H1 (cell line): ENCODE data around the gene TRAPPC11. TPM values are rescaled to one million over a fixed set of nuclear protein-coding genes. Genes with fewer than 3 reads are reported as not detected.

ENCODE experiments used
- CTCF ChIA-PET: fragments of 300-600 bp; sonication (Branson Sonifier 250); formaldehyde crosslinking; loops from one replicate; lab custom pipeline; 2021; ENCODE audit not compliant: partially characterized antibody; lab: Charles Lee
- POLR2A ChIA-PET: fragments of 300-600 bp; sonication (Branson Sonifier 250); formaldehyde crosslinking; loops from one replicate; lab custom pipeline; 2021; ENCODE audit warnings: inconsistent platforms; ENCODE audit not compliant: partially characterized antibody; lab: Charles Lee
- DNase-seq, 2 experiments: peaks; one replicate each; pipeline versions ENCODE4 v3.0.0 to v3.0.0-alpha.2; 2010 to 2022; ENCODE audit warnings: low spot score in 2 of 2, low read depth in 1 of 2, mixed read lengths in 1 of 2
- FAIRE-seq: peaks from 2 replicates; lab custom pipeline; 2011; peaks lifted over from hg19 to GRCh38; lab: Jason Lieb, UNC
- H2AFZ ChIP-seq: 2 replicates; pipeline ENCODE4 v1.8.1; 2012; ENCODE audit warnings: low read length, inconsistent platforms
- H2AK5ac ChIP-seq: 2 replicates; pipeline ENCODE4 v1.6.1; 2013; ENCODE audit warnings: low read depth, low read length
- H2BK120ac ChIP-seq: replicated peaks from 2 replicates; pipeline ENCODE3; 2013; ENCODE audit warnings: low read depth, low read length, inconsistent platforms
- H2BK12ac ChIP-seq: 2 replicates; pipeline ENCODE4 v1.6.1; 2013; ENCODE audit warnings: low read depth, low read length
- H2BK15ac ChIP-seq: 2 replicates; pipeline ENCODE4 v1.6.1; 2013; ENCODE audit warnings: low read length
- H2BK20ac ChIP-seq: 2 replicates; pipeline ENCODE4 v1.6.1; 2013; ENCODE audit warnings: low read length
- H2BK5ac ChIP-seq: 2 replicates; pipeline ENCODE4 v1.6.1; 2013; ENCODE audit warnings: low read depth, low read length
- H3K14ac ChIP-seq: 2 replicates; pipeline ENCODE4 v1.6.1; 2013; ENCODE audit warnings: inconsistent platforms; ENCODE audit not compliant: insufficient read length
- H3K18ac ChIP-seq: 2 replicates; pipeline ENCODE4 v1.6.1; 2013; ENCODE audit warnings: low read length; ENCODE audit errors: extremely low read depth
- H3K23ac ChIP-seq: 2 replicates; pipeline ENCODE4 v1.6.1; 2013; ENCODE audit warnings: inconsistent platforms; ENCODE audit not compliant: insufficient read length
- H3K23me2 ChIP-seq: 2 replicates; pipeline ENCODE4 v1.6.1; 2013; ENCODE audit warnings: low read depth, low read length
- H3K27ac ChIP-seq: 2 replicates; pipeline ENCODE4 v1.6.1; 2011; ENCODE audit warnings: low read depth, low read length, inconsistent platforms
- H3K27me3 ChIP-seq, 4 experiments: replicated peaks in 1 of 4; 1 replicate in 1 of 4; 2 replicates in 3 of 4; pipeline versions ENCODE4 v1.6.1 to v1.8.1; 2011 to 2013; ENCODE audit warnings: low read length in 3 of 4, mild to moderate bottlenecking in 3 of 4, inconsistent platforms in 2 of 4, mixed read lengths in 2 of 4, moderate library complexity in 1 of 4; ENCODE audit not compliant: control insufficient read depth in 3 of 4, insufficient read depth in 3 of 4; ENCODE audit errors: extremely low read depth in 1 of 4
- H3K36me3 ChIP-seq, 4 experiments: 2 replicates each; pipeline versions ENCODE4 v1.6.1 to v1.8.1; 2011 to 2013; ENCODE audit warnings: mild to moderate bottlenecking in 4 of 4, low read length in 3 of 4, moderate library complexity in 2 of 4, control low read depth in 1 of 4, inconsistent platforms in 1 of 4; ENCODE audit not compliant: insufficient read depth in 4 of 4, control insufficient read depth in 2 of 4
- H3K4ac ChIP-seq: replicated peaks from 2 replicates; pipeline ENCODE3; 2013; ENCODE audit warnings: low read length, low read depth, mixed read lengths, inconsistent platforms; ENCODE audit not compliant: insufficient read length
- H3K4me1 ChIP-seq, 4 experiments: replicated peaks in 1 of 4; 1 replicate in 1 of 4; 2 replicates in 3 of 4; pipeline versions ENCODE4 v1.6.1 to v1.8.1; 2011 to 2013; ENCODE audit warnings: low read length in 3 of 4, inconsistent platforms in 2 of 4, mixed read lengths in 1 of 4; ENCODE audit not compliant: insufficient read depth in 4 of 4, control insufficient read depth in 3 of 4
- H3K4me2 ChIP-seq, 2 experiments: 2 replicates each; pipeline versions ENCODE4 v1.6.1 to v1.8.1; 2011 to 2013; ENCODE audit warnings: low read depth in 2 of 2, low read length in 2 of 2, control low read depth in 1 of 2, inconsistent platforms in 1 of 2, mild to moderate bottlenecking in 1 of 2; ENCODE audit not compliant: insufficient read depth in 1 of 2
- H3K4me3 ChIP-seq, 4 experiments: fragments of 200-600, 300-600 bp in 1 of 4; sonication (generic), shearing (Covaris generic), sonication (Bioruptor Twin) in 1 of 4; 2 replicates each; pipeline versions ENCODE4 v1.5.1 to v1.8.1; 2011 to 2016; ENCODE audit warnings: low read length in 4 of 4, low read depth in 3 of 4, control low read depth in 2 of 4, inconsistent platforms in 2 of 4, mild to moderate bottlenecking in 2 of 4, mixed read lengths in 1 of 4, moderate library complexity in 1 of 4; ENCODE audit not compliant: insufficient read depth in 2 of 4; ENCODE audit errors: extremely low read depth in 1 of 4
- H3K56ac ChIP-seq: replicated peaks from 2 replicates; pipeline ENCODE3; 2013; ENCODE audit warnings: low read depth, mild to moderate bottlenecking, mixed read lengths, low read length, inconsistent platforms; ENCODE audit not compliant: insufficient read length
- H3K79me1 ChIP-seq: 2 replicates; pipeline ENCODE4 v1.6.1; 2013; ENCODE audit warnings: low read depth, low read length, control low read depth
- H3K79me2 ChIP-seq, 2 experiments: 2 replicates each; pipeline versions ENCODE4 v1.6.1 to v1.8.1; 2012 to 2013; ENCODE audit warnings: low read length in 2 of 2, mild to moderate bottlenecking in 2 of 2, inconsistent platforms in 1 of 2; ENCODE audit not compliant: insufficient read depth in 2 of 2, control insufficient read depth in 1 of 2
- H3K9ac ChIP-seq, 4 experiments: replicated peaks in 1 of 4; 1 replicate in 1 of 4; 2 replicates in 3 of 4; pipeline versions ENCODE4 v1.6.1 to v1.8.1; 2011 to 2013; ENCODE audit warnings: low read depth in 3 of 4, low read length in 3 of 4, control low read depth in 2 of 4, mild to moderate bottlenecking in 2 of 4, moderate library complexity in 2 of 4, inconsistent platforms in 1 of 4; ENCODE audit errors: extremely low read depth in 1 of 4
- H3K9me3 ChIP-seq, 2 experiments: 2 replicates each; pipeline versions ENCODE4 v1.6.1 to v1.8.1; 2012 to 2013; ENCODE audit warnings: mild to moderate bottlenecking in 2 of 2, moderate library complexity in 2 of 2, control low read depth in 1 of 2, inconsistent platforms in 1 of 2, low read depth in 1 of 2, low read length in 1 of 2, mixed read lengths in 1 of 2; ENCODE audit not compliant: insufficient read depth in 2 of 2
- H4K20me1 ChIP-seq, 2 experiments: replicated peaks in 1 of 2; 2 replicates each; pipeline versions ENCODE3 to v1.8.1; 2011 to 2013; ENCODE audit warnings: inconsistent platforms in 2 of 2, low read length in 2 of 2, mild to moderate bottlenecking in 1 of 2; ENCODE audit not compliant: insufficient read depth in 2 of 2, control insufficient read depth in 1 of 2
- H4K5ac ChIP-seq: 2 replicates; pipeline ENCODE4 v1.6.1; 2013; ENCODE audit warnings: low read length, low read depth, mixed read lengths, inconsistent platforms; ENCODE audit not compliant: insufficient read length
- H4K8ac ChIP-seq: 2 replicates; pipeline ENCODE4 v1.8.0; 2013; ENCODE audit warnings: mild to moderate bottlenecking, moderate library complexity, low read length, inconsistent platforms; ENCODE audit not compliant: insufficient read depth; ENCODE audit errors: extremely low read depth
- H4K91ac ChIP-seq: replicated peaks from 2 replicates; pipeline ENCODE3; 2013; ENCODE audit warnings: low read length, mixed read lengths, inconsistent platforms; ENCODE audit not compliant: insufficient read length
- BACH1 ChIP-seq: IDR thresholded peaks from 2 replicates; pipeline ENCODE4 v1.6.1; 2012; ENCODE audit warnings: low read length, improper control_type of control experiment
- EP300 ChIP-seq, 2 experiments: IDR thresholded peaks; 1 replicate in 1 of 2; 2 replicates in 1 of 2; pipeline ENCODE4 v1.6.1; 2011 to 2012; ENCODE audit warnings: low read depth in 2 of 2, low read length in 2 of 2, mild to moderate bottlenecking in 2 of 2, borderline replicate concordance in 1 of 2, inconsistent platforms in 1 of 2, moderate library complexity in 1 of 2
- KDM4A ChIP-seq: IDR thresholded peaks from one replicate; pipeline ENCODE4 v1.7.1; 2012; ENCODE audit warnings: low read depth, mild to moderate bottlenecking, moderate library complexity, low read length, inconsistent platforms; ENCODE audit not compliant: severe bottlenecking
- POLR2A ChIP-seq, 2 experiments: IDR thresholded peaks; 1 replicate in 1 of 2; 2 replicates in 1 of 2; pipeline ENCODE4 v1.6.1; 2011; ENCODE audit warnings: low read depth in 2 of 2, low read length in 2 of 2, mild to moderate bottlenecking in 2 of 2; ENCODE audit errors: control extremely low read depth in 1 of 2
- RNF2 ChIP-seq: fragments of 200-900, 300-1000 bp; sonication (generic); IDR thresholded peaks from 2 replicates; pipeline ENCODE4 v1.7.1; 2016; ENCODE audit warnings: borderline replicate concordance, low read depth, mild to moderate bottlenecking, antibody characterized with exemption, low read length; ENCODE audit not compliant: poor library complexity, severe bottlenecking; ENCODE audit errors: missing control alignments
- SIRT6 ChIP-seq: IDR thresholded peaks from one replicate; pipeline ENCODE4 v1.7.1; 2012; ENCODE audit warnings: low read length, inconsistent platforms
- SIX5 ChIP-seq: IDR thresholded peaks from 2 replicates; pipeline ENCODE4 v1.6.1; 2011; ENCODE audit warnings: mild to moderate bottlenecking, low read depth, low read length
- SP4 ChIP-seq: IDR thresholded peaks from 2 replicates; pipeline ENCODE4 v1.6.1; 2012; ENCODE audit warnings: low read length, inconsistent platforms
- SUZ12 ChIP-seq: fragments of 200-600 bp; sonication (generic); IDR thresholded peaks from 2 replicates; pipeline ENCODE4 v1.6.1; 2012; ENCODE audit warnings: mild to moderate bottlenecking, inconsistent platforms, low read length, moderate library complexity, mixed read lengths
- YY1 ChIP-seq: IDR thresholded peaks from 2 replicates; pipeline ENCODE4 v1.6.1; 2011; ENCODE audit warnings: low read depth, mild to moderate bottlenecking, low read length
- ZNF274 ChIP-seq: IDR thresholded peaks from 2 replicates; pipeline ENCODE4 v1.7.0; 2012; ENCODE audit warnings: low read length, borderline replicate concordance; ENCODE audit errors: extremely low read depth
- polyA plus RNA-seq, 7 experiments: library from polyadenylated mRNA; depleted of rRNA in 3 of 7; stranded (reverse) in 5 of 7; unstranded in 2 of 7; fragments of >200 nt in 5 of 7; fragments of 200-250 nt in 2 of 7; gene quantifications; 1 replicate in 5 of 7; 2 replicates in 1 of 7; 4 replicates in 1 of 7; pipeline versions ENCODE4 v1.2.1 to v1.2.3, GENCODE V29; 2011 to 2013; ENCODE audit warnings: missing spikeins in 2 of 7, mixed read lengths in 2 of 7
- total RNA-seq: library from RNA; stranded (reverse); fragmentation: NEBNext Ultra II Directional; extraction: Animal tissue kit (Norgen Biotek cat#: 25700); gene quantifications from 2 replicates; pipeline ENCODE4 v1.2.1, GENCODE V29; 2021
- TF ChIP-seq, protein P1 (sequence below): IDR thresholded peaks from 2 replicates; pipeline ENCODE4 v1.6.1; 2012; ENCODE audit warnings: low read length, inconsistent platforms

Gene TRAPPC11
- total and polyA plus RNA-seq, 2 of the 8 experiments (the other 6 are each of a cell fraction or from before 2014, with no cell fraction given) = 19.2 to 25.9 TPM

DNA sequence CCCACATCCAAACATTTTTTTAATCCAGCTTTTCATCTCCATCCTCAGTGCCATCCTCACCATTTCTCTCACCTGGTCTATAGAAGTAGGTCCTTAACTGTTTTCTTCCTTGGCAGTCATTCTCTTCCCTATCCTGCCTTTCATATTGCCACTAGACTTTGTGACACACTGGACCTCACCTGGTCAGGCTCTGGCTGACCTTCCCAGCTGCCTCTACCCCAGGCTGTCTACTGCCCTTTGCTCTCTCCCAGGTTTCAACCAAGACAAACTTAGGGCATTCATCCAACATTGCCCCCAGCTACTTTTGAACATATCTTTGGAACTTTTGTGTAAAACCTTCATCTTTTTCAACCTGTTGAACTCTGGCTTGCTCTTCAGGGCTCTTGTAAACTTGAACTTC lies 39.8 kb downstream of the TRAPPC11 start:
- no peak overlapping the region for H2AFZ ChIP-seq
- no peaks in the 10 kb centered on the region for H3K23me2 ChIP-seq
- H4K8ac ChIP-seq = no peak overlapping the region
- H3K23ac ChIP-seq = no peak overlapping the region
- no peaks in the 10 kb centered on the region; the same call in 1 of the 2 replicates for H3K79me1 ChIP-seq
- H3K4ac ChIP-seq = no peak overlapping the region
- H3K36me3 ChIP-seq = peaks cover 2 to 80% (median 26%) of the 10 kb centered on the region in 4 experiments; a peak in 6 of 8 replicates
- no peak overlapping the region for H2BK12ac ChIP-seq
- no peaks in the 10 kb centered on the region for H3K9me3 ChIP-seq
- H4K5ac ChIP-seq = no peak overlapping the region
- peaks cover 0 to 2% of the 10 kb centered on the region in 2 experiments for H4K20me1 ChIP-seq
- no peak for FAIRE-seq
- no peak for DNase-seq
- no peak overlapping the region for H3K9ac ChIP-seq
- no peak overlapping the region for H3K14ac ChIP-seq
- no peaks in the 10 kb centered on the region for H3K4me1 ChIP-seq
- no peak overlapping the region for H3K56ac ChIP-seq
- ChIA-PET CTCF (interaction anchor here (0.6 to 1.0 kb wide), 2 partner anchors 13 to 35 kb away, joined by 3 to 4 read pairs; no protein-coding TSS in a partner anchor), POLR2A (interaction anchor here (1.3 kb wide), 1 partner anchor 13 kb away, joined by 3 read pairs; no protein-coding TSS in a partner anchor)
- no peaks in the 10 kb centered on the region for H3K27me3 ChIP-seq
- no peak overlapping the region for H4K91ac ChIP-seq
- no peak overlapping the region for H3K27ac ChIP-seq
- no peak overlapping the region for H2BK120ac ChIP-seq
- H3K4me2 ChIP-seq = no peak overlapping the region
- no peaks in the 10 kb centered on the region for H3K79me2 ChIP-seq
- H2AK5ac ChIP-seq = no peak overlapping the region
- no peak overlapping the region for H2BK5ac ChIP-seq
- no peak for TF ChIP-seq EP300 (IDR thresholded peaks at IDR 0.05; ENCODE audit: borderline replicate concordance in 1 of 2, low read depth in 2 of 2, low read length in 2 of 2)
- no peak for TF ChIP-seq ZNF274
- TF ChIP-seq BACH1 = no peak
- TF ChIP-seq SIRT6 = no peak
- TF ChIP-seq SP4 = no peak
- no peak for TF ChIP-seq YY1
- TF ChIP-seq SIX5 = no peak
- TF ChIP-seq SUZ12 = no peak
- TF ChIP-seq RNF2 = no peak
- TF ChIP-seq KDM4A = no peak
- TF ChIP-seq, protein P1, sequence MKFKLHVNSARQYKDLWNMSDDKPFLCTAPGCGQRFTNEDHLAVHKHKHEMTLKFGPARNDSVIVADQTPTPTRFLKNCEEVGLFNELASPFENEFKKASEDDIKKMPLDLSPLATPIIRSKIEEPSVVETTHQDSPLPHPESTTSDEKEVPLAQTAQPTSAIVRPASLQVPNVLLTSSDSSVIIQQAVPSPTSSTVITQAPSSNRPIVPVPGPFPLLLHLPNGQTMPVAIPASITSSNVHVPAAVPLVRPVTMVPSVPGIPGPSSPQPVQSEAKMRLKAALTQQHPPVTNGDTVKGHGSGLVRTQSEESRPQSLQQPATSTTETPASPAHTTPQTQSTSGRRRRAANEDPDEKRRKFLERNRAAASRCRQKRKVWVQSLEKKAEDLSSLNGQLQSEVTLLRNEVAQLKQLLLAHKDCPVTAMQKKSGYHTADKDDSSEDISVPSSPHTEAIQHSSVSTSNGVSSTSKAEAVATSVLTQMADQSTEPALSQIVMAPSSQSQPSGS = no peak
- no peak for TF ChIP-seq POLR2A (IDR thresholded peaks at IDR 0.05; ENCODE audit: control extremely low read depth in 1 of 2, low read depth in 2 of 2, low read length in 2 of 2)
- TF ChIP-seq, all 59 proteins: peak for 0
- Histone ChIP-seq H2BK20ac (no peak overlapping the region), H3K4me3 (no peak overlapping the region), H2BK15ac (no peak overlapping the region), H3K18ac (no peak overlapping the region)
